OCI-LY7 (cell line): ENCODE data around the gene CAMK1G. TPM values are rescaled to one million over a fixed set of nuclear protein-coding genes. Genes with fewer than 3 reads are reported as not detected.

Experiments
- BruUV-seq: library from RNA; stranded (reverse); fragments of 400-500 nt; replicated peaks from 2 replicates; lab custom pipeline; 2021; lab: Mats Ljungman, UMichigan
- CTCF ChIA-PET: fragments of 300-600 bp; sonication (Branson Sonifier 250); formaldehyde crosslinking; loops from one replicate; lab custom pipeline; 2022; ENCODE audit warnings: antibody characterized with exemption; ENCODE audit not compliant: unreplicated experiment; lab: Charles Lee
- POLR2A ChIA-PET: fragments of 300-600 bp; sonication (Branson Sonifier 250); formaldehyde crosslinking; loops from one replicate; lab custom pipeline; 2022; ENCODE audit warnings: antibody characterized with exemption; lab: Charles Lee
- DNase-seq: peaks from one replicate; pipeline ENCODE4 v3.0.0-alpha.2; 2015; ENCODE audit warnings: low spot score
- H2AFZ ChIP-seq: fragments of 200-600 bp; sonication (generic), shearing (Covaris generic); 2 replicates; pipeline ENCODE4 v1.6.1; 2014; ENCODE audit warnings: mild to moderate bottlenecking, antibody characterized with exemption, low read length, moderate library complexity
- H3K27ac ChIP-seq: fragments of 200-600 bp; sonication (generic); 2 replicates; pipeline ENCODE4 v1.5.1; 2014; ENCODE audit warnings: mixed run types, low read depth, mild to moderate bottlenecking, moderate library complexity, low read length, inconsistent platforms; ENCODE audit not compliant: poor library complexity, severe bottlenecking
- H3K36me3 ChIP-seq: fragments of 200-600 bp; sonication (generic); 2 replicates; pipeline ENCODE4 v1.6.1; 2014; ENCODE audit warnings: mild to moderate bottlenecking, antibody characterized with exemption, low read length, moderate library complexity, mixed read lengths; ENCODE audit not compliant: insufficient read depth
- H3K4me1 ChIP-seq: fragments of 200-600 bp; sonication (generic); 2 replicates; pipeline ENCODE4 v1.5.1; 2014; ENCODE audit warnings: mild to moderate bottlenecking, low read length; ENCODE audit not compliant: insufficient read depth, poor library complexity, severe bottlenecking
- H3K4me2 ChIP-seq: fragments of 200-600 bp; sonication (generic); 2 replicates; pipeline ENCODE4 v1.6.1; 2014; ENCODE audit warnings: mild to moderate bottlenecking, low read length
- H3K4me3 ChIP-seq: fragments of 200-600 bp; sonication (generic); 2 replicates; pipeline ENCODE4 v1.5.1; 2014; ENCODE audit warnings: mild to moderate bottlenecking, low read depth, low read length; ENCODE audit not compliant: poor library complexity, severe bottlenecking
- H3K79me2 ChIP-seq: fragments of 200-600 bp; sonication (generic); 2 replicates; pipeline ENCODE4 v1.6.1; 2016; ENCODE audit warnings: low read depth, mild to moderate bottlenecking, low read length, moderate library complexity, mixed read lengths; ENCODE audit not compliant: insufficient read depth
- H3K9me2 ChIP-seq: fragments of 200-600 bp; sonication (generic); 2 replicates; pipeline ENCODE4 v1.6.1; 2016; ENCODE audit warnings: mild to moderate bottlenecking, low read length, mixed read lengths; ENCODE audit not compliant: insufficient read depth
- H3K9me3 ChIP-seq: fragments of 200-600 bp; sonication (generic); 2 replicates; pipeline ENCODE4 v1.6.1; 2014; ENCODE audit warnings: mild to moderate bottlenecking, mixed run types, low read length, mixed read lengths
- H4K20me1 ChIP-seq: fragments of 200-600 bp; sonication (generic); 2 replicates; pipeline ENCODE4 v1.6.1; 2014; ENCODE audit warnings: mild to moderate bottlenecking, antibody characterized with exemption, low read length, moderate library complexity, mixed read lengths; ENCODE audit not compliant: insufficient read depth
- EZH2phosphoT487 ChIP-seq: fragments of 200-600 bp; sonication (generic); IDR thresholded peaks from 2 replicates; pipeline ENCODE4 v1.6.1; 2018; ENCODE audit warnings: low read depth, borderline replicate concordance, mild to moderate bottlenecking, mixed run types, antibody characterized with exemption, low read length, moderate library complexity, mixed read lengths
- intact Hi-C: fragments of 100-400 bp; cut with micrococcal nuclease; formaldehyde crosslinking; loops from one replicate; pipeline ENCODE4 v1.10.0; 2022; ENCODE audit not compliant: unreplicated experiment
- total RNA-seq, 2 experiments: library from RNA; depleted of rRNA in 1 of 2; stranded (reverse); fragments of >200 nt in 1 of 2; shearing (Covaris generic) in 1 of 2; gene quantifications; 2 replicates each; pipeline ENCODE4 v1.2.3, GENCODE V29; 2014 to 2022
- TF ChIP-seq, protein P1 (sequence below): fragments of 200-600 bp; sonication (generic); conservative IDR thresholded peaks from 2 replicates; pipeline ENCODE4 v1.5.1; 2014; ENCODE audit warnings: mild to moderate bottlenecking, antibody characterized with exemption, low read length, moderate library complexity, mixed read lengths

Gene CAMK1G
- total RNA-seq, 2 experiments from 2014 or later, result not detected

DNA sequence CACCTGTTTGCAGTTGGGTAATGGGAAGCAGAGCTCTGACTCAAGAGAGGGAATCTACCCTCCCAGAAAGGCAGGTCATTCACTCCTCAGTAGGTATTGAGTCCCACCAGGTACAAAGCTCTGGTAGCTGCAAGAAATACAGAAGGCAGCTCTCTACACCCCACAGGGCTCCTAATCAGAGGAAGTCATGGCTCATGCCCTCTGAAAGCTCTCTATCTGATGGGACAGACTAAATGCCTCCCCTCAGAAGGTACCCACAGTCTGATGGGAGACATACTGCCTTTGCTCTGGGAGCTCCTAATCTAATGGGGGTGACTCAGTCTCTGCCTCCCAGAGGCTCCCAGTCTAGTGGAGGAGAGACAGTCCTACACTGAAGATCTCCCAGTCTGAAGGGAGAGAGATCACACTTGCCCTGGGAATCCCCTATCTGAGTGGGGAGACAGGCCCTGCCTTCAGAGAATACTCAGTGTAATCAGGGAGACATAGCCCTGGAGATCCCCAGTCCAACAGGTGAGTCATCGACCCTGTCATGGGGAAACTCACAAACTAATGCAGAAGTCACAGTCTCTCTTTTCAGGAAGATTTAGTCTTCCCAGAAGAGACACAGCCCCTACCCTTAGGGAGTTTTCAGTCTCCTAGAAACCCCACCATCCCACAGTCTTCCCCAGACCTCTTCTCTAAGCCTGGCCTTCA, 23.7 kb downstream of the CAMK1G start:
- no peaks in the 10 kb centered on the region for H3K79me2 ChIP-seq
- no peaks in the 10 kb centered on the region for H3K4me1 ChIP-seq
- intact Hi-C loops, result no loop called here
- no peaks in the 10 kb centered on the region for H3K36me3 ChIP-seq
- CTCF ChIA-PET, result interaction anchor here (0.6 kb wide), 1 partner anchor 20 kb away, joined by 3 read pairs; no protein-coding TSS in a partner anchor
- BruUV-seq, result no TSS peak
- H3K4me3 ChIP-seq, result no peak overlapping the region
- no peaks in the 10 kb centered on the region for H3K9me2 ChIP-seq
- no peak overlapping the region for H3K4me2 ChIP-seq
- H2AFZ ChIP-seq, result no peak overlapping the region
- POLR2A ChIA-PET, result no interaction called here
- no peak for TF ChIP-seq EZH2phosphoT487
- TF ChIP-seq, protein P1, sequence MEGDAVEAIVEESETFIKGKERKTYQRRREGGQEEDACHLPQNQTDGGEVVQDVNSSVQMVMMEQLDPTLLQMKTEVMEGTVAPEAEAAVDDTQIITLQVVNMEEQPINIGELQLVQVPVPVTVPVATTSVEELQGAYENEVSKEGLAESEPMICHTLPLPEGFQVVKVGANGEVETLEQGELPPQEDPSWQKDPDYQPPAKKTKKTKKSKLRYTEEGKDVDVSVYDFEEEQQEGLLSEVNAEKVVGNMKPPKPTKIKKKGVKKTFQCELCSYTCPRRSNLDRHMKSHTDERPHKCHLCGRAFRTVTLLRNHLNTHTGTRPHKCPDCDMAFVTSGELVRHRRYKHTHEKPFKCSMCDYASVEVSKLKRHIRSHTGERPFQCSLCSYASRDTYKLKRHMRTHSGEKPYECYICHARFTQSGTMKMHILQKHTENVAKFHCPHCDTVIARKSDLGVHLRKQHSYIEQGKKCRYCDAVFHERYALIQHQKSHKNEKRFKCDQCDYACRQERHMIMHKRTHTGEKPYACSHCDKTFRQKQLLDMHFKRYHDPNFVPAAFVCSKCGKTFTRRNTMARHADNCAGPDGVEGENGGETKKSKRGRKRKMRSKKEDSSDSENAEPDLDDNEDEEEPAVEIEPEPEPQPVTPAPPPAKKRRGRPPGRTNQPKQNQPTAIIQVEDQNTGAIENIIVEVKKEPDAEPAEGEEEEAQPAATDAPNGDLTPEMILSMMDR, result no peak
- H3K9me3 ChIP-seq, result no peaks in the 10 kb centered on the region
- H3K27ac ChIP-seq, result no peak overlapping the region
- no peaks in the 10 kb centered on the region for H4K20me1 ChIP-seq
- DNase-seq, result no peak

DNA sequence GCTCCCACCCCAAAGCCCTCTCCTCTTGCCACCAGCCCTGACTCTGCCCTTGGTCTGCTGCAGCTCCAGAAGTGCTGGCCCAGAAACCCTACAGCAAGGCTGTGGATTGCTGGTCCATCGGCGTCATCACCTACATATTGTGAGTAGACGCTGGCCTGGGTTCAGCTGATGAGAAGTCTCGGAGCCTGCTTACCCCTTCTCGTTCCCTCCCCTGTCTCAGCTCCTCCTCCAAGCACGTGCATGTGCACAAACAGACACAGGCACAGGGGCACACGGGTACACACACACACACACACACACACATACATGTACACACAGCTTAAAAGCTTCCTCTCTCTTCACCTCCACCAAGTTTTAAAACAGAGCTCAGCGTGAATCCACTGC, 24.3 kb downstream of the CAMK1G start:
- H3K36me3 ChIP-seq, result no peaks in the 10 kb centered on the region
- no TSS peak for BruUV-seq
- intact Hi-C loops, result no loop called here
- no peaks in the 10 kb centered on the region for H3K9me2 ChIP-seq
- TF ChIP-seq, protein P1, result no peak
- TF ChIP-seq EZH2phosphoT487, result no peak
- CTCF ChIA-PET, result interaction anchor here (0.6 kb wide), 1 partner anchor 20 kb away, joined by 3 read pairs; no protein-coding TSS in a partner anchor
- POLR2A ChIA-PET, result no interaction called here
- no peaks in the 10 kb centered on the region for H3K4me1 ChIP-seq
- no peak overlapping the region for H2AFZ ChIP-seq
- H3K9me3 ChIP-seq, result no peaks in the 10 kb centered on the region
- DNase-seq, result no peak
- no peaks in the 10 kb centered on the region for H3K79me2 ChIP-seq
- H3K4me2 ChIP-seq, result no peak overlapping the region
- no peaks in the 10 kb centered on the region for H4K20me1 ChIP-seq
- H3K4me3 ChIP-seq, result no peak overlapping the region
- H3K27ac ChIP-seq, result no peak overlapping the region
